Measurements from ENCODE around the gene CHD2.

CHD2 gene

DNA sequence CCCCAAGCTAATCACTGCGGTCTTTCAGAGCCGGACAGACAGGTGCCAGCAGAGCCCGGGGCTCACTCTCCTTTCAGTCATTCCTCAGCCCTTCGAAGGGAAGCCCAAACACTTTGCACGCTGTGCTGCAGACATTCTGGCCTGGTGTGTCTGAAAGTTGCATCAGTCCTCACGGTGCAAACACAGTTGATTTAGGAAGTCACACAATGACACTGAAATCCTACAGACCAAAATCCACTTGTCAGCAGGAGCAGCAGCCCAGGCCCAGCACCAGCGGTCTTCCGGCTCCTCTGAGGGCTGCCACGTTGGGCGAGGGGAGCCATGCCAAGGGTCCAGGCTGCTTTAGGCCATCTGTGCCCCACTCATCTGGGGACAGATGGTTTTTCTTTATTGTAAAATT, 127.3 kb downstream of the CHD2 start:
- TF ChIP-seq, protein P1, sequence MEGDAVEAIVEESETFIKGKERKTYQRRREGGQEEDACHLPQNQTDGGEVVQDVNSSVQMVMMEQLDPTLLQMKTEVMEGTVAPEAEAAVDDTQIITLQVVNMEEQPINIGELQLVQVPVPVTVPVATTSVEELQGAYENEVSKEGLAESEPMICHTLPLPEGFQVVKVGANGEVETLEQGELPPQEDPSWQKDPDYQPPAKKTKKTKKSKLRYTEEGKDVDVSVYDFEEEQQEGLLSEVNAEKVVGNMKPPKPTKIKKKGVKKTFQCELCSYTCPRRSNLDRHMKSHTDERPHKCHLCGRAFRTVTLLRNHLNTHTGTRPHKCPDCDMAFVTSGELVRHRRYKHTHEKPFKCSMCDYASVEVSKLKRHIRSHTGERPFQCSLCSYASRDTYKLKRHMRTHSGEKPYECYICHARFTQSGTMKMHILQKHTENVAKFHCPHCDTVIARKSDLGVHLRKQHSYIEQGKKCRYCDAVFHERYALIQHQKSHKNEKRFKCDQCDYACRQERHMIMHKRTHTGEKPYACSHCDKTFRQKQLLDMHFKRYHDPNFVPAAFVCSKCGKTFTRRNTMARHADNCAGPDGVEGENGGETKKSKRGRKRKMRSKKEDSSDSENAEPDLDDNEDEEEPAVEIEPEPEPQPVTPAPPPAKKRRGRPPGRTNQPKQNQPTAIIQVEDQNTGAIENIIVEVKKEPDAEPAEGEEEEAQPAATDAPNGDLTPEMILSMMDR (IDR thresholded peaks at IDR 0.05; ENCODE audit: low read depth, low read length), result no peak
- Histone ChIP-seq H3K4me3 (ENCODE audit: low read depth, low read length) (no peak overlapping the region), H3K27me3 (ENCODE audit: insufficient read depth, low read depth, severe bottlenecking) (no peaks in the 10 kb centered on the region), H3K27ac (no peak overlapping the region), H3K36me3 (peaks cover 48% of the 10 kb centered on the region), H3K9me3 (ENCODE audit: severe bottlenecking) (no peaks in the 10 kb centered on the region)
- DNase-seq, result no peak

DNA sequence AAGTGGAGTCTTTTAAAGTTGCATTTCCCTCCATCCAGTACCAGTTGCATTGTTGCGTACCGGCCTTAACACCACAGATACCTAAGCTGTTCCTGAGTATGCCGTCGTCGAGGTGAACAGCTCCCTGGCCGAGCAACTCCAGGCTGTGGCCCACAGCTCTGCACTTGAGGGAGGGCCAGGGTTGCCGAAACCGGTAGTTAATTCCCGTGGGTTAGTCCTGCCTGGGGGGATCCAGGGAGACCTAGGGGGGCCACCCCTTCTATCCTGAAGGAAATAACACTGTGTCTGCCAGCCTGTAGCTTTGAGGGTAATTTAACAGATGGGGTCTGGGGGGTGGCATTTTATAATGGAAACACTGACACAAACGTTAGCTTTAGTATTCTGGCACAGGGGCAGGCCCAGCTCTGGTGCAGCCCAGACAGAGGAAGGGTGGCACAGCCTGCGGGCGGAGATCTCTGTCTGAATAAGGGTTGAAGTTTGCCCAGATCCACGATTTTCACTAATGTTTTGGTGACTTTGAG, 128.0 kb downstream of the CHD2 start:
- H3K27ac ChIP-seq, result no peak overlapping the region
- TF ChIP-seq, protein P1 (IDR thresholded peaks at IDR 0.05; ENCODE audit: low read depth, low read length), result no peak

DNA sequence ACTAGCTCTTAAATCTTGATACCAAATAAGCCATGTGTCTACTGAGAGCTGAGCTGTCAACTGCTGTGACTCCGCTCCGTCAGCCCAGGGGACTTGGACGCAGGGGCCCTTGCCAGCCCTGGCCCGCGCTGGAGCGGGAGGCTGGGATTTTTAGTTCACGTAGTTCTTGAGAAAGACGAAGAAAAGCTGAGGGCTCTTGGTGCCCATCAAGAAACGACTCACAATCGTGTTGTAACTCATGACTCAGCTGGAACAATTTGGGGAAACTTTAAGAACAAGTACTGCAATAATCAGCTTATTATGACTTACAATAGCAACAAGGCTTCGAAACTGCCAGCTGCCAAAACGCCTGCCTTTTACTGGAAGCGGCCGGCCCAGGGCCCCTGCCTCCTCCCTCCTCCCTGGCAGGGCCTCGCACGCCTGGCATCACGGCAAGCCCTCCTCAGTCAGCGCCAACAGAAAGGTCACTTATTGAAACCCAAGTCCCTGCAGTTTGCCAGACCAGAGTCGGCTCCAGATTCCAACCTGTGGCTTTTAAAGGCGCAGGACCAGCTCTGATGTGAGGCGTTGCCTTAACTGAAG, 128.6 kb downstream of the CHD2 start:
- no peak overlapping the region for H3K27ac ChIP-seq
- H3K4me3 ChIP-seq (ENCODE audit: low read depth, low read length), result no peak overlapping the region
- TF ChIP-seq, protein P1 (IDR thresholded peaks at IDR 0.05; ENCODE audit: low read depth, low read length), result no peak
- no peaks in the 10 kb centered on the region for H3K9me3 ChIP-seq (ENCODE audit: severe bottlenecking)
- DNase-seq, result no peak
- no peaks in the 10 kb centered on the region for H3K27me3 ChIP-seq (ENCODE audit: insufficient read depth, low read depth, severe bottlenecking)
- peaks cover 38% of the 10 kb centered on the region for H3K36me3 ChIP-seq

More for the DNA sequence above, 128.0 kb downstream of the CHD2 start:
- peaks cover 41% of the 10 kb centered on the region for H3K36me3 ChIP-seq
- H3K27me3 ChIP-seq (ENCODE audit: insufficient read depth, low read depth, severe bottlenecking), result no peaks in the 10 kb centered on the region
- no peaks in the 10 kb centered on the region for H3K9me3 ChIP-seq (ENCODE audit: severe bottlenecking)
- no peak overlapping the region for H3K4me3 ChIP-seq (ENCODE audit: low read depth, low read length)
- no peak for DNase-seq

DNA sequence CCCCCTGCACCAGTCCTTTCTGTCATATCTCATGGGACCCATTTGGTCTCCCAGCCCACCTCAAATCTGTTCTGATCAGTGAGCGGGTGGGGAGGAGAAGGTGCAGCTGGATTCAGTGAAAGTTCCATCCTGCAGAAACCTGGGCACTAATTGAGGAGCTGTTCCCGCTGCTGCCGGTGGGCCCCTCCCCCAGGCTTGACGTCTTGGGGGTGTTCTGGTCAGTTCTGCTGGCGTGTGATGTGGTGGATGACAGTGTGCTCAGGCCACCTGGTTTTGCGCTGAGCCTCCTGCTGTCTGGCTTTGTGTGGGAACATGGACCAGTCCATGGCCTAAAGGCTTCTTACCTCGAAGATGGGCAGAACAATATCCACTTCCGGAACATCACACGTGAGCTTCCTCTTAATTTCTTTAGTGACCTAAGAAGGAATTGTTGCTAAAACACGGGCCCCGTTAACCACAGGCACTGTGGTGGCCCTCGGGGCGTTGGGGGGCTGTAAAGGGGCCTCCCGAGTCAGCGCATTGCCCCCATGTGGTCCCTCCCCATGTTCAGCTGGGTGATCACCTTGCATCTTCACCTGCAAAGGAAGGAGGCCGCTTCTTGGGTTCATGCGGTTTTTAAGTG, 129.2 kb downstream of the CHD2 start:
- no peak overlapping the region for H3K27ac ChIP-seq
- no peaks in the 10 kb centered on the region for H3K27me3 ChIP-seq (ENCODE audit: insufficient read depth, low read depth, severe bottlenecking)
- TF ChIP-seq, protein P1 (IDR thresholded peaks at IDR 0.05; ENCODE audit: low read depth, low read length), result no peak
- H3K9me3 ChIP-seq (ENCODE audit: severe bottlenecking), result no peaks in the 10 kb centered on the region
- no peak overlapping the region for H3K4me3 ChIP-seq (ENCODE audit: low read depth, low read length)
- peaks cover 33% of the 10 kb centered on the region for H3K36me3 ChIP-seq
- DNase-seq, result no peak

DNA sequence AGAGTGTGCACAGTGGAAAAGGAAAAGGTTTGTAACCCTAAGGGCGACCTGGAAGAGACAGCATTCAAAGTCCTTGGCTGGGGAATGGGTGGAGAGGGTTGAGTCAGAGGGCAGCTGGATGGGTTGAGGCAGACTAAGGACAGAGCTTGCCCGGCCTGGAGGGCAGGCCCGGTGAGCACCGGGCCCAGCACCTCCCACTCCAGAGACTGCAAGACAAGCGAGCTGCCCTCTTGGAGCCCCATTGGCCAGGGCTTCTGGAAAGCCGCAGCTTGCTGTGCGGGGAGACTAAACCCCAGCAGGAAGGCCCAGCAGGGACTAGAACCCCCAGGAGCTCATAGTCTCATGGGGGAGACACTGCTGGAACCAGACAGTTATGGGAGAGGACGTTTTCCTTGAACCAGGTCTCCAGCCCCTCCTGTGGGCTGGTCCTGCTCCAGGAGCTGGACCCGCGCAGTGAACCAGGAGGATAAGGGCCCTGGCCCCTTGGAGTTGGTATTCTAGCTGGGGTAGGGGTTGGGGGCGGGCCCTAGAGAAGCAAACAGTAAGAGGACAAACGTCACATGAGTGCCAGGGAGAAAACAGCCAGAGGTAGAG, 129.8 kb downstream of the CHD2 start:
- H3K27ac ChIP-seq, result no peak overlapping the region
- TF ChIP-seq, protein P1 (IDR thresholded peaks at IDR 0.05; ENCODE audit: low read depth, low read length), result no peak
- no peak for DNase-seq
- H3K9me3 ChIP-seq (ENCODE audit: severe bottlenecking), result no peaks in the 10 kb centered on the region
- H3K36me3 ChIP-seq, result peaks cover 27% of the 10 kb centered on the region
- no peak overlapping the region for H3K4me3 ChIP-seq (ENCODE audit: low read depth, low read length)
- no peaks in the 10 kb centered on the region for H3K27me3 ChIP-seq (ENCODE audit: insufficient read depth, low read depth, severe bottlenecking)

All from WERI-Rb-1 (cell line).